AG10803 (cell line): ENCODE results near the gene SLC7A4.
A peak's percentile ranks its signal among the peaks of the same experiment; 100 is the strongest.

Experiments used
- DNase-seq: peaks from one replicate; pipeline ENCODE4 v3.0.0; 2010; ENCODE audit warnings: low read depth
- H3K4me3 ChIP-seq: 2 replicates; pipeline ENCODE4 v1.5.1; 2011; ENCODE audit warnings: mild to moderate bottlenecking, low read length, control low read depth
- CTCF ChIP-seq: conservative IDR thresholded peaks from 2 replicates; pipeline ENCODE4 v1.5.1; 2011; ENCODE audit warnings: mild to moderate bottlenecking, low read length, control low read depth, inconsistent platforms

Gene SLC7A4

DNA sequence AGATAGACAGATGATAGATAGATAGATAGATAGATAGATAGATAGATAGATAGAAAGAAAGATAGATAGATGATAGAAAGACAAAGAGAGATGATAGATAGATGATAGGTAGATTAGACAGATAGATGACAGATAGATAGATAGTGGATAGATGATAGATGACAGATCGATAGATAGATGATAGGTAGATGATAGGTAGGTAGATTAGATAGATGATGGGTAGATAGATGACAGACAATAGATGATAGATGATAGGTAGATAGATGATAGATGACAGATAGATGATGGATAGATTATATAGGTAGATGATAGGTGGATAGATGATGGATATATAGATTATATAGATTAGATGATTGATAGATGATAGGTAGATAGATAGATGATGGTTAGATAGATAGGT, 46.0 kb downstream of the SLC7A4 start:
- no peak for DNase-seq
- H3K4me3 ChIP-seq = no peak overlapping the region
- no peak for TF ChIP-seq CTCF

DNA sequence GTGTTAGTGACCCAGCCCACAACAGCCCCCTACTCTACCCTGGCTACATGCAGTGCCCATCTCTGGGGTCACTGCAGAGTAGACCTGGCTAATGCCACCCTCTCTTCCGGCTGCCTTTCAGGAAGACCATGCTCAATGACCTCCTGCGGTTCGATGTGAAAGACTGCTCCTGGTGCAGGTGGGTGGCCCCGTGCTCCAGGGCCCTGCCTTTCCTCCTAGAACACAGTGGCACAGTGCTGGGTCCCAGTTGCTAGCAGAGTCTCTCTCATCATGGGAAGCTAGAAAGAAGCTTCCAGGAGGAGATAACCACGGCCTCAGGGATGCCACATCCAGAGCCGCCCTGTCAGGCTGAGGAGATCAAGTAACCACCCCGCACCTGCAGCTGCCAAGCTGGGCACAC, 46.6 kb downstream of the SLC7A4 start:
- no peak overlapping the region for H3K4me3 ChIP-seq
- TF ChIP-seq CTCF = no peak
- no peak for DNase-seq

- no peak for TF ChIP-seq CTCF
- H3K4me3 ChIP-seq = peak overlapping the region; percentile 91
- no peak for DNase-seq
Measured at GRCh38 chr22:20983081-20983771, 49.1 kb downstream of the SLC7A4 start.

DNA sequence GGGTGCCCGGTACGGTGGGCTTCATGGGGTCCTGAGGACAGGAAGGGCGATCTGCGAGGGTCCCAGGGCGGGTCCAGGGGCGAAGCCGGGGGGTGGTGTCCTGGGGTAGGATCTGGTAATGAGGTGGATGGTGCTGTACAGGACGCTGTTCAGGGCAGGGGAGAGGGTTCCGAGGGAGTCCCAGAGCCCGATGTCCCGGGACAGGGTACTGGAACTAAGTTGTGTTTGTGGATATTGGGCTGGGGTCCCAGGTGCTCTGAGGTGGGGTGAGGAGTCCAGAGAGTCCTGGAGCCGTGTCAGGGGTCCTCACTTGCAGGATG, 49.8 kb downstream of the SLC7A4 start:
- peak overlapping the region; percentile 91 for H3K4me3 ChIP-seq
- TF ChIP-seq CTCF = no peak
- DNase-seq = no peak

DNA sequence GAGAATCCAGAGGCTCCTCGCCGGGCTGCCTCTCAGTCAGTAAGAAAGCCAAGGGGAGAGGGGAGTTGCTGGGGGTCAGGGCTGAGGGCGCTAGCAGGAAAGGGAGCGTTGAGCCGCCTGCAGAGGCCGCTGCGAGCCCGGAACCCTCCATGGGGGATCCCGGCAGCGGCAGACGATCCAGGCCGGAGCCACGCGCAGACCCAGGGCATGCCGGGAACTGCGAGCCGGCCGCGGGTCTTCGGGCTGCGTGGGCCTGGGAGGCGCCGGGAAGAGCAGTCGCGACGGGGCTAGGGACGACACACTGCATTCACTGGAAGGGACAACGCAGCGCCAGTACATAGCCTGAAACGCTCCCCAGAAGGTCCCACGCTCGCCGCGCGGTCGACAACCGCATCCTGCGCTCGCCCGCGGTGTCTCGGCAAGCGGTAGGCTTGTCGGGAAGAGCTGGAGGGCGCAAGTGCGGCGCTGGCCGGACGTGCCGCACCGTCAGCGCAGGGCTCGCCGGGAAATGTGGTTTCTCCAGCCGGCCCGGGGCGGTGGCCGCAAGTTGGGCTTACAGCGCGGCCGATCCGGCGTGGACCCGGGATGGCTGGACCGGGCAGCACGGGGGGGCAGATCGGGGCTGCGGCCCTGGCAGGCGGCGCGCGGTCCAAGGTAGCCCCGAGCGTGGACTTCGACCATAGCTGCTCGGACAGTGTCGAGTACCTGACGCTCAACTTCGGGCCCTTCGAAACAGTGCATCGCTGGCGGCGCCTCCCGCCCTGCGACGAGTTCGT, 50.4 kb downstream of the SLC7A4 start, which contains the start of gene LZTR1:
LZTR1 (plus strand) TSS at position 511 of the 776 bp plus-strand sequence; CDS start at position 586, 75 bp downstream.
- TF ChIP-seq CTCF = peak; percentile 55
- peak; percentile 84 for DNase-seq

GRCh38 chr22:20980938-20981722, 51.2 kb downstream of the SLC7A4 start:
- TF ChIP-seq CTCF = no peak
- H3K4me3 ChIP-seq = peak overlapping the region; percentile 91
- DNase-seq = no peak

More for the DNA sequence above, 50.4 kb downstream of the SLC7A4 start, which contains the start of gene LZTR1:
- peak within 1 kb of the TSS; percentile 91 for H3K4me3 ChIP-seq
